ENCODE measurements around the gene TLX3. TPM values are rescaled to one million over a fixed set of nuclear protein-coding genes. Genes with fewer than 3 reads are reported as not detected.
A peak's percentile ranks its signal among the peaks of the same experiment; 100 is the strongest.
"Not testable (repeated sequence)": the region's sequence is repeated elsewhere in the genome, so short reads cannot be mapped to it uniquely, and the experiment has no call there.

TLX3 gene
- total RNA-seq, 8 experiments from 2014 or later, result not detected

DNA sequence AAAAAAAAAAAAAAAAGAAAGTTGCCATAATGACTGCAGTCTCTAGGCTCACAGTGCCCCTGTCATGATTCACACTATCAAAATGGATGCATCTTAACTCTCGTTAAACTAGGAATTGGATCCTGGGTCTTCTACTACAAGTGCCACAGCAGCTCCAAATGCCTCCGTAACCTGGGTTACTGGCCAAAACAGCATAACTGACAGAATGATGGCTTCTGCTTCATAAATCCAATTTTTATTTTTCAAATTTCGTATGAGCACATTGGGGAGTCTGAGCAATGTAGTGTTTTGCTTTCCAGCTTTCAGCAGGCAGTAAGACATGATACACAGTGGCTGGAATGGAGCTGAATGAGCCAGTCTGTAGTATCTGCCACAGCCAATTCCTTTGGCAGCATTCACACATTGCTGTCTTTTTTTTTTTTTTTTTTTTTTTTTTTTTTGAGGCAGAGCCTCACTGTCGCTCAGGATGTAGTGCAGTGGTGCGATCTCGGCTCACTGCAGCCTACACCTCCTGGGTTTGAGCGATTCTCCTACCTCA, 42.6 kb downstream of the TLX3 start:
- in situ Hi-C loops (cut with MboI; ENCODE audit: low pct_unique_long_range_greater_than_20kb in 2 of 9, low sequenced_read_pairs in 9 of 9, unreplicated experiment in 9 of 9), result no loop called here
- Histone ChIP-seq H3K4me1 (replicated peaks in 1 of 2) (no peaks in the 10 kb centered on the region), H3K4me3 (no peak overlapping the region), H3K27ac (no peak overlapping the region)
- 4 to 100% (median 75%) methylated on average over 1 to 7 of the region's 7 CpGs; no CpG with 5 or more reads in 1 of the 10 experiments for WGBS, 10 experiments
- peak in 1 of 8 experiments; percentile 31 for ATAC-seq (replicated peaks in 6 of 8)

DNA sequence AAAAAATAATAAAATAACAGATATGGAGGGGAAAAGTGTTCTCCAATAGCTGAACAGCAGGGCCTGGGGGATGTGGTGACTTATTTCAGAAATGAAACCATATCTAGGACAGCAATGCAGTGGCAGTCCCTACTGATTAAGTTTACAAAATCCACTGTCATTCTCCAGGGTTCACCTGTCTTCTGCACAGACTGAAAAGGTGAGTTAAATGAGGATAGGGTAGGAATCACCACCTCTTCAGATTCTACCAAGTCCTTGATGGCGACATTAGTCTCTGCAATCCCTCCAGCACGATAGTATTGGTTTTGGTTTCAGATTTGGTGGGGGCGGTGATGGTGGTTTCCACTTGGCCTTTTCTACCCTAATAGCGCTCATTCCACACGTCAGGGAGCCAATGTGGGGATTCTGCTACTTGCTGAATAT, 46.3 kb downstream of the TLX3 start:
- in situ Hi-C loops (cut with MboI; ENCODE audit: low pct_unique_long_range_greater_than_20kb in 2 of 9, low sequenced_read_pairs in 9 of 9, unreplicated experiment in 9 of 9), result no loop called here
- 60 to 100% (median 90%) methylated on average over 1 to 5 of the region's 5 CpGs; no CpG with 5 or more reads in 2 of the 10 experiments for WGBS, 10 experiments
- H3K4me3 ChIP-seq, result no peak overlapping the region
- ATAC-seq (replicated peaks in 6 of 8), result no peak
- H3K4me1 ChIP-seq (replicated peaks in 1 of 2), result no peaks in the 10 kb centered on the region
- H3K27ac ChIP-seq, result no peak overlapping the region

DNA sequence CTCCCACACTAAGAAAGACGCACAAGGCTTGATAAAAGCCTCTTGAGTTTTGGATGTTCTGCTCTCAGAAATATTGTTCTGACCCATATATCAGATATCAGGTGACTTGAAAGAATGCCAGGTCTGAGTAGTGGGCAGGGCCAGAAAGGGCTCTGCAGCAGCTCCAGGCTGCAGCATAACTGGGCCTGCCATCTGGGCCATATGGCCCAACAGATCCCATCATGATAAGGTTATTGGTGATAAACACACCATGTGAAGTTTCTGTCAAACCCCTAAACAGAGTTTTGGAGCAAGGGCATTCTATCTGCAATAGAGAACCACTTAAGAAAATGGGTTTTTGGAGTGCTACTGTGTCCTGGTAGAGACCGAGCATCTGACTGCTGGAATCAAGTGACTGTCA, 48.8 kb downstream of the TLX3 start:
- Histone ChIP-seq H3K27ac (no peak overlapping the region), H3K4me3 (no peak overlapping the region), H3K4me1 (replicated peaks in 1 of 2) (no peaks in the 10 kb centered on the region)
- in situ Hi-C loops (cut with MboI; ENCODE audit: low pct_unique_long_range_greater_than_20kb in 2 of 9, low sequenced_read_pairs in 9 of 9, unreplicated experiment in 9 of 9), result no loop called here
- WGBS, 10 experiments, result 20 to 100% (median 100%) methylated on average over 1 to 2 of the region's 2 CpGs; no CpG with 5 or more reads in 3 of the 10 experiments
- no peak for ATAC-seq (replicated peaks in 6 of 8)

GRCh38 chr5:171361151-171361550, 52.1 kb downstream of the TLX3 start:
- H3K4me3 ChIP-seq; H3K4me1 ChIP-seq (replicated peaks in 1 of 2); H3K27ac ChIP-seq; ATAC-seq (replicated peaks in 6 of 8); in situ Hi-C loops (cut with MboI; ENCODE audit: low pct_unique_long_range_greater_than_20kb in 2 of 9, low sequenced_read_pairs in 9 of 9, unreplicated experiment in 9 of 9): not testable (repeated sequence)
- 47 to 87% (median 80%) methylated on average over 1 to 7 of the region's 7 CpGs; no CpG with 5 or more reads in 5 of the 10 experiments for WGBS, 10 experiments

Other genes starting within 250 kb of the TLX3 start
- 1,000 to 10,000 TPM; 1,095 to 3,241 (median 1,712) TPM for gene NPM1, start 78.6 kb downstream of the TLX3 start, total RNA-seq
- gene FGF18, start 110.4 kb downstream of the TLX3 start, total RNA-seq, result 1 to 10 TPM in 1 of 8 experiments, under 1 TPM in 7; 0.22 to 6.7 (median 0.60) TPM

Data from motor neuron (in vitro differentiated cells).